Astrocyte of the spinal cord (primary cell): ENCODE data around the gene KRR1.
A peak's percentile ranks its signal among the peaks of the same experiment; 100 is the strongest.
"Not testable (repeated sequence)": the region's sequence is repeated elsewhere in the genome, so short reads cannot be mapped to it uniquely, and the experiment has no call there.

Experiments used
- DNase-seq: peaks from one replicate; pipeline ENCODE4 v3.0.0; 2011; ENCODE audit warnings: low read depth, low spot score
- H3K4me3 ChIP-seq: 2 replicates; pipeline ENCODE4 v1.5.1; 2011; ENCODE audit warnings: low read depth, mild to moderate bottlenecking, low read length, moderate library complexity
- in situ Hi-C: cut with HindIII; loops from 2 replicates; pipeline ENCODE4 v1.10.0; 2017; ENCODE audit warnings: low sequenced_read_pairs
- TF ChIP-seq, protein P1 (sequence below): IDR thresholded peaks from 2 replicates; pipeline ENCODE4 v1.5.1; 2012; ENCODE audit warnings: low read depth, mild to moderate bottlenecking, low read length, inconsistent platforms

Gene KRR1

DNA sequence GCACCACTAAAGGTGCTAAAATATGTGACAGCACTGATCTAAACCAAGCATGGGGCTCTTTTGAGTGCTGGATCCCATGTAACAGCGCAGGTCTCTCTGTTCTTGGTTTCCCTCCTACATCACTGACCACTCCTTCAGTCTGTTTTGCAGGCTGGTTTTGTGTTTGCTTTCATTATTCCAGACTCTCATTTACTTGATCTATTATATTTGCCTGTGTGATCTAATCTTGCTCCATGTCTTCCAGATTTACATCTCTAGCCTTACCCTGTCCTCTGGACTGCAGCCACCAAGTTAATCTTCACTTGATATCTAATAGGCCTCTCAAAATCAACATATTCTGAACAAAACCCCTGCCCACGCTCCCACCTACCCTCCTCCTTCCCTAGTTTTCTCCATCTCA lies 22.2 kb downstream of the KRR1 start:
- no peak for DNase-seq
- no peak overlapping the region for H3K4me3 ChIP-seq
- TF ChIP-seq, protein P1, sequence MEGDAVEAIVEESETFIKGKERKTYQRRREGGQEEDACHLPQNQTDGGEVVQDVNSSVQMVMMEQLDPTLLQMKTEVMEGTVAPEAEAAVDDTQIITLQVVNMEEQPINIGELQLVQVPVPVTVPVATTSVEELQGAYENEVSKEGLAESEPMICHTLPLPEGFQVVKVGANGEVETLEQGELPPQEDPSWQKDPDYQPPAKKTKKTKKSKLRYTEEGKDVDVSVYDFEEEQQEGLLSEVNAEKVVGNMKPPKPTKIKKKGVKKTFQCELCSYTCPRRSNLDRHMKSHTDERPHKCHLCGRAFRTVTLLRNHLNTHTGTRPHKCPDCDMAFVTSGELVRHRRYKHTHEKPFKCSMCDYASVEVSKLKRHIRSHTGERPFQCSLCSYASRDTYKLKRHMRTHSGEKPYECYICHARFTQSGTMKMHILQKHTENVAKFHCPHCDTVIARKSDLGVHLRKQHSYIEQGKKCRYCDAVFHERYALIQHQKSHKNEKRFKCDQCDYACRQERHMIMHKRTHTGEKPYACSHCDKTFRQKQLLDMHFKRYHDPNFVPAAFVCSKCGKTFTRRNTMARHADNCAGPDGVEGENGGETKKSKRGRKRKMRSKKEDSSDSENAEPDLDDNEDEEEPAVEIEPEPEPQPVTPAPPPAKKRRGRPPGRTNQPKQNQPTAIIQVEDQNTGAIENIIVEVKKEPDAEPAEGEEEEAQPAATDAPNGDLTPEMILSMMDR: no peak
- in situ Hi-C loops: no loop called here

DNA sequence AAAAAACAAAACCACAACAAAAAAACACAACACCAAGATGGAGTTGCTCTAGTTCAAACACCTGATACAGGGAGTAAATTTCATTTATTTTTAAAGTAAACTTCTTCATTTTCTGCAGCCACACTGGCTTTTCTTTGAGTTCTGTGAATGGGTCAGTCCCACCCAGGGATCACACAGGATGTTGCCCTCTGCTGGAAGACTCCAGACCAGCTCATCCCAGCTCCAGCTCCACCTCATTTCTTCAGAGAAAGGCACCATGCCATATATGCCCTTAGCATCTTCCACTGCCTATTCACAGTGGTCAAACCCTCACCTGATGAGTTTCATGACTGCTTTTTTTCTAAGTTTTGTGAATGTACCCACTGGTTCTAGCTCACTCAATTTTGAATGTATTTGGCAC lies 22.9 kb downstream of the KRR1 start:
- peak; percentile 49 for DNase-seq
- TF ChIP-seq, protein P1: peak; percentile 64
- in situ Hi-C loops: no loop called here
- no peak overlapping the region for H3K4me3 ChIP-seq

DNA sequence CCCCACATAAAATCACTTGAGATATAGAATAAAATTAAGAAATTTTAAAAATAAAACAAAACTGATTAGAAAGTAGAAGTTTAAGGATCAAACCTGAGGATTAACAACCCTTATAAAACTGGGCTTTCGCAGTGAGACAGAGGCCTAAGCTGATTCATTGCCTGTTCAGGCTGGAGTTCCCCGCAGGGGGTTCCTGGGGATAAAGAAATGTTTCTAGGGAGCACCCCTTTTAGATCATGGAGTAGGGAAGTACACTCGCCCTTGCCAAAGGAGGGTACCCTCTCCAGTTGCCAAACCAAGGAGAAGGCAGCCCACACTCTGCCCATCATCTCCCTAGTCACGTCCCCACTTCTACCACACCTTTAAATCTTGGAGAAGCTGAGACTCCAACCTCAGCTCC lies 24.1 kb downstream of the KRR1 start:
- DNase-seq: no peak
- in situ Hi-C loops: no loop called here
- H3K4me3 ChIP-seq: no peak overlapping the region
- TF ChIP-seq, protein P1: no peak

DNA sequence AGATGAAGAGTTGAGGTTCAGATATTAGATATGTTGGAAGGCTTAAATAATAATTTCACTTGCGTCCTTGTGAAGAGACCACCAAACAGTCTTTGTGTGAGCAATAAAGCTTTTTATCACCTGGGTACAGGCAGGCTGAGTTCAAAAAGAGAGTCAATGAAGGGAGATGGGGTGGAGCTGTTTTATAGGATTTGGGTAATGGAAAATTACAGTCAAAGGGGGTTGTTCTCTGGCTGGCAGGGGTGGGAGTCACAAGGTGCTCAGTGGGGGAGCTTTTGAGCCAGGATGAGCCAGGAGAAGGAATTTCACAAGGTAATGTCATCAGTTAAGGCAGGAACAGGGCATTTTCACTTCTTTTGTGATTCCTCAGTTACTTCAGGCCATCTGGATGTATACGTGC lies 27.0 kb downstream of the KRR1 start:
- in situ Hi-C loops, DNase-seq: not testable (repeated sequence)
- peak overlapping the region; percentile 78 for H3K4me3 ChIP-seq

DNA sequence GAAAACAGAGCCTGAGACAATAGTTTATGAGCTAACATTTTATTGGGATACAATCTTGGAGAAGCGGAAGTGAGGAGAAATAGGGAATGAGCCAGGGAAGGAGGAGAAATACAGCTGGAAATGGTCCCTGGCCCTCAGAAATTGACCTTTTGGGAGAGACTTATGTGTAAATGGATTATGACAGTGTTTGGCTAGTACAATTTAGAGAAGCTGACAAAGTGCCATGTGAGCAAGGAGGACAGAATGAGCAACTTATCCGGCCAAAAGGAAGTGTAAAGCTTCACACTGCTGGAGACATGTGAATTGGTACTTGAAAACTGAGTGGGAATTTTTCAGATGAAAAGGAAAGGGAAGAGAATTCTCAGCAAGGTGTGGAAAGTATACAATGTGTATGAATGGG lies 28.0 kb downstream of the KRR1 start:
- DNase-seq: no peak
- peak overlapping the region; percentile 78 for H3K4me3 ChIP-seq
- in situ Hi-C loops: no loop called here
- TF ChIP-seq, protein P1: no peak

DNA sequence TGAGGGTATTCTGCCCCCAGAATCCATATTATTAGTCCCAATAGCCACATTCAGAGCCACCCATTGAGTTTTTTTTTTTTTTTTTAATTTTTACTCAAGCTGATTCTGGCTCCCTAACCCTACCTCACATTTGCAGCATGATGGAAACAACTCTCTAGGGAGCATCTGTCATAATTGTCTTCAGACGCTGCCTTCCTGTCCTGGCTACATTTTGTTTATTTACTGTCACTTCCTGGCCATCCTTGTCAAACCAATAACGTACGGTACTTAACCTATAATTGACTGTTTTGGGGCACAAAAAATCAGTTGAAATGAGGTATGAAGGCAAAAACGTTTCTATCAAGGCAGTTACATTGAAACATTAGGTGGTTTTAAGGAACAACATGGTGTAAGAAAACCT lies 28.8 kb downstream of the KRR1 start:
- H3K4me3 ChIP-seq: peak overlapping the region; percentile 78
- no peak for DNase-seq
- in situ Hi-C loops: no loop called here
- TF ChIP-seq, protein P1: no peak

DNA sequence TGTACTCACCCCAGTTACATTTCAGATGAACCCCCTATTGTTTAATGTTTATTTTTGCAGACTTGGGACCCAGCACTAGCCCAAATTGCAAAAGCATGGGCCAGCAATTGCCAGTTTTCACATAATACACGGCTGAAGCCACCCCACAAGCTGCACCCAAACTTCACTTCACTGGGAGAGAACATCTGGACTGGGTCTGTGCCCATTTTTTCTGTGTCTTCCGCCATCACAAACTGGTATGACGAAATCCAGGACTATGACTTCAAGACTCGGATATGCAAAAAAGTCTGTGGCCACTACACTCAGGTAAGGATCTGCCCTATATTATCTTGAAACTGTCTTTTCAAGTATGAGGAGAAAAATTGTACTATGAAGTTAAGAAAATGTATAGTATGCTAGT lies 29.6 kb downstream of the KRR1 start:
- peak; percentile 74 for DNase-seq
- H3K4me3 ChIP-seq: peak overlapping the region; percentile 78
- TF ChIP-seq, protein P1: no peak
- in situ Hi-C loops: no loop called here
